ENCODE results near the gene ZNF746.

ZNF746 gene

DNA sequence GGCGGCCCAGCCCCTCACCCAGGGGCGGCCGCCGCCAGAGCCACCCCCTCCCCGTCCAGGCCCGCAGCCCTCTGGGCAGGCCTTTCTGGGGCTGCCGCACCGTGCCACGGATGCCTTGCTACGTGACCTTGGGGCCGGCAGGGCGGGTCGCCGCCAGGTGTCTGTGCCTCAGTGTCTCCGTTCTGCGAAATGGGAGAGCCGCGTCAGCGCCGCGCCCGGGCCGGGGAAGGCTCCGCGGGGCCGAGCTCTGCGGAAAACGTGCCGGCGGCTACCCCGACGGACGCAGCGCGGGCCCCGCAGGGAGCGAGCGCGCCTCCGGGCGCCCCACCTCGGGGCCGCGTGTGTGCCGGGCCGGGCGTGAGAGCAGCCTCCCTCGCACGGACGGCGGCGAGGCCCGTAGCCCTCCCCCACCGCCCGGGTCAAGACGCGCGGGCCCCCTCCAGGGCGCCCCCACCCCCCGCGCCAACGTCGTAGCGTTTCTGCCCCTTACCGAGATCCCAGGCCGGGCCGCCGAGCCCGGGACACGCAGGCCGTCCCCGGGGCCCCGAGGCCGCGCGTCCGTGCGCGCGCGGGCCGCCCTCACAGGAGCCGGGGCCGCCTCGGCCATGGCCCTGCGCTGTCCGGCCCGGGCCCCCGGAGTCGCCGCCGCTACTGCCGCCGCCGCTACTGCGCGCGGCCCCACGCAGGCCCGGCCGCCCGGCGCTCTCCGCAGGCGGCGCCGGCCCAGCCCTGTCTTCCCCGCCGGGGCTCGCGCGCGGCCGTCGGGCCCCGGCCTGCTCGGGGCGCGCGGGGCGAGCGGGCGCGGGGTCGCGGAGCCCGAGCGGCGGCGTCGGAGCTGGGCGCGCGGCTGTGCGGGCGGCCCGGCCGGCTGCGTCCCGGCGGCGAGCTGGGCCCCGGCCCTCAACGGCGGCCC is 37.8 kb downstream of the ZNF746 start:
- no peak overlapping the region for H2BK15ac ChIP-seq (ENCODE audit: low read length)
- H3K14ac ChIP-seq (ENCODE audit: low read length) = no peak overlapping the region
- peak overlapping the region; percentile 86 for H3K4me2 ChIP-seq (ENCODE audit: insufficient read depth, low read length, poor library complexity, severe bottlenecking)
- whole genome bisulfite sequencing, 2 donors (ENCODE audit: extremely low coverage in 2 of 2, insufficient read length in 2 of 2, insufficient replicate concordance in 1 of 2) = no CpG with 5 or more reads among the region's 145 CpGs
- H3K9ac ChIP-seq (ENCODE audit: low read depth, low read length, poor library complexity) = peak overlapping the region; percentile 87
- H3K18ac ChIP-seq (ENCODE audit: low read length) = peak overlapping the region; percentile 68
- peaks cover 6% of the 10 kb centered on the region for H3K79me1 ChIP-seq (ENCODE audit: low read depth, low read length)
- H4K8ac ChIP-seq (ENCODE audit: low read depth, low read length) = no peak overlapping the region
- peaks cover 0 to 2% (median 0%) of the 10 kb centered on the region in 3 experiments for H3K27me3 ChIP-seq (ENCODE audit: control insufficient read depth in 3 of 3, insufficient read depth in 3 of 3, low read depth in 1 of 3, low read length in 3 of 3)
- H3K27ac ChIP-seq (replicated peaks; ENCODE audit: low read length) = no peak overlapping the region
- H2BK12ac ChIP-seq (ENCODE audit: low read length) = no peak overlapping the region
- H2AFZ ChIP-seq (ENCODE audit: low read length) = peak overlapping the region; percentile 94
- H3K4me3 ChIP-seq (ENCODE audit: low read length in 2 of 2) = peak overlapping the region; percentile 63 to 81
- peak overlapping the region; percentile 59 for H3K23ac ChIP-seq (ENCODE audit: low read depth, low read length, poor library complexity)
- H3K4me1 ChIP-seq (ENCODE audit: control insufficient read depth in 2 of 2, insufficient read depth in 1 of 2, low read depth in 1 of 2, low read length in 2 of 2) = peaks cover 2 to 7% of the 10 kb centered on the region in 2 donors
- no peaks in the 10 kb centered on the region for H3K9me3 ChIP-seq (replicated peaks in 1 of 2; ENCODE audit: control insufficient read depth in 2 of 2, insufficient read depth in 1 of 2, low read depth in 1 of 2, low read length in 2 of 2)
- peak; percentile 8 for DNase-seq (ENCODE audit: low spot score)
- H4K91ac ChIP-seq (ENCODE audit: low read depth, low read length, poor library complexity) = peak overlapping the region; percentile 48
- H2BK120ac ChIP-seq (ENCODE audit: low read depth, low read length) = no peak overlapping the region
- H3K36me3 ChIP-seq (replicated peaks in 1 of 2; ENCODE audit: control insufficient read depth in 2 of 2, insufficient read depth in 2 of 2, low read length in 2 of 2) = peaks cover 7 to 25% of the 10 kb centered on the region in 2 donors
- no peak overlapping the region for H2BK5ac ChIP-seq (ENCODE audit: low read length)
- no peak overlapping the region for H3K4ac ChIP-seq (ENCODE audit: low read length)
- H2AK5ac ChIP-seq (ENCODE audit: low read depth, low read length) = peak overlapping the region; percentile 77

GRCh38 chr7:149459201-149459539 is 38.4 kb downstream of the ZNF746 start:
- Histone ChIP-seq H2BK120ac (ENCODE audit: low read depth, low read length) (no peak overlapping the region), H2AFZ (ENCODE audit: low read length) (peak overlapping the region; percentile 86), H3K27ac (replicated peaks; ENCODE audit: low read length) (no peak overlapping the region), H3K4me2 (ENCODE audit: insufficient read depth, low read length, poor library complexity, severe bottlenecking) (peak overlapping the region; percentile 61), H3K23ac (ENCODE audit: low read depth, low read length, poor library complexity) (no peak overlapping the region), H3K18ac (ENCODE audit: low read length) (no peak overlapping the region), H2AK5ac (ENCODE audit: low read depth, low read length) (peak overlapping the region; percentile 77), H3K9me3 (replicated peaks in 1 of 2; ENCODE audit: control insufficient read depth in 2 of 2, insufficient read depth in 1 of 2, low read depth in 1 of 2, low read length in 2 of 2) (no peaks in the 10 kb centered on the region), H2BK15ac (ENCODE audit: low read length) (no peak overlapping the region), H3K36me3 (replicated peaks in 1 of 2; ENCODE audit: control insufficient read depth in 2 of 2, insufficient read depth in 2 of 2, low read length in 2 of 2) (peaks cover 9 to 31% of the 10 kb centered on the region in 2 donors), H3K9ac (ENCODE audit: low read depth, low read length, poor library complexity) (peak overlapping the region; percentile 7), H4K8ac (ENCODE audit: low read depth, low read length) (no peak overlapping the region), H3K4me1 (ENCODE audit: control insufficient read depth in 2 of 2, insufficient read depth in 1 of 2, low read depth in 1 of 2, low read length in 2 of 2) (peaks cover 2 to 7% of the 10 kb centered on the region in 2 donors), H3K14ac (ENCODE audit: low read length) (no peak overlapping the region), H4K91ac (ENCODE audit: low read depth, low read length, poor library complexity) (no peak overlapping the region), H3K4ac (ENCODE audit: low read length) (no peak overlapping the region), H2BK12ac (ENCODE audit: low read length) (no peak overlapping the region), H3K27me3 (ENCODE audit: control insufficient read depth in 3 of 3, insufficient read depth in 3 of 3, low read depth in 1 of 3, low read length in 3 of 3) (peaks cover 0 to 2% (median 0%) of the 10 kb centered on the region in 3 experiments), H2BK5ac (ENCODE audit: low read length) (no peak overlapping the region), H3K79me1 (ENCODE audit: low read depth, low read length) (peaks cover 6% of the 10 kb centered on the region), H3K4me3 (ENCODE audit: low read length in 2 of 2) (peak overlapping the region; percentile 63 to 81)
- WGBS, 2 donors (ENCODE audit: extremely low coverage in 2 of 2, insufficient read length in 2 of 2, insufficient replicate concordance in 1 of 2) = no CpG with 5 or more reads among the region's 17 CpGs
- no peak for DNase-seq (ENCODE audit: low spot score)

GRCh38 chr7:149458235-149458634 is 39.4 kb downstream of the ZNF746 start:
- H3K4me3 ChIP-seq (ENCODE audit: low read length in 2 of 2) = no peak overlapping the region
- WGBS, 2 donors (ENCODE audit: extremely low coverage in 2 of 2, insufficient read length in 2 of 2, insufficient replicate concordance in 1 of 2) = no CpG with 5 or more reads among the region's 3 CpGs

GRCh38 chr7:149457766-149458165 is 39.8 kb downstream of the ZNF746 start:
- H3K4me3 ChIP-seq (ENCODE audit: low read length in 2 of 2) = no peak overlapping the region
- H2AK5ac ChIP-seq (ENCODE audit: low read depth, low read length) = no peak overlapping the region
- no peak overlapping the region for H3K14ac ChIP-seq (ENCODE audit: low read length)
- no peak overlapping the region for H3K4ac ChIP-seq (ENCODE audit: low read length)
- peaks cover 6% of the 10 kb centered on the region for H3K79me1 ChIP-seq (ENCODE audit: low read depth, low read length)
- H4K8ac ChIP-seq (ENCODE audit: low read depth, low read length) = no peak overlapping the region
- no peak overlapping the region for H2AFZ ChIP-seq (ENCODE audit: low read length)
- H2BK15ac ChIP-seq (ENCODE audit: low read length) = no peak overlapping the region
- H3K27ac ChIP-seq (replicated peaks; ENCODE audit: low read length) = no peak overlapping the region
- H3K9ac ChIP-seq (ENCODE audit: low read depth, low read length, poor library complexity) = no peak overlapping the region
- no peak overlapping the region for H3K4me2 ChIP-seq (ENCODE audit: insufficient read depth, low read length, poor library complexity, severe bottlenecking)
- H4K91ac ChIP-seq (ENCODE audit: low read depth, low read length, poor library complexity) = no peak overlapping the region
- H3K9me3 ChIP-seq (replicated peaks in 1 of 2; ENCODE audit: control insufficient read depth in 2 of 2, insufficient read depth in 1 of 2, low read depth in 1 of 2, low read length in 2 of 2) = no peaks in the 10 kb centered on the region
- no peak overlapping the region for H3K18ac ChIP-seq (ENCODE audit: low read length)
- peaks cover 0 to 2% (median 0%) of the 10 kb centered on the region in 3 experiments for H3K27me3 ChIP-seq (ENCODE audit: control insufficient read depth in 3 of 3, insufficient read depth in 3 of 3, low read depth in 1 of 3, low read length in 3 of 3)
- H3K23ac ChIP-seq (ENCODE audit: low read depth, low read length, poor library complexity) = no peak overlapping the region
- H2BK12ac ChIP-seq (ENCODE audit: low read length) = no peak overlapping the region
- no peak for DNase-seq (ENCODE audit: low spot score)
- WGBS, 2 donors (ENCODE audit: extremely low coverage in 2 of 2, insufficient read length in 2 of 2, insufficient replicate concordance in 1 of 2) = no CpG with 5 or more reads among the region's 1 CpG
- H3K36me3 ChIP-seq (replicated peaks in 1 of 2; ENCODE audit: control insufficient read depth in 2 of 2, insufficient read depth in 2 of 2, low read length in 2 of 2) = peaks cover 11 to 45% of the 10 kb centered on the region in 2 donors
- no peak overlapping the region for H2BK120ac ChIP-seq (ENCODE audit: low read depth, low read length)
- peaks cover 2 to 7% of the 10 kb centered on the region in 2 donors for H3K4me1 ChIP-seq (ENCODE audit: control insufficient read depth in 2 of 2, insufficient read depth in 1 of 2, low read depth in 1 of 2, low read length in 2 of 2)
- no peak overlapping the region for H2BK5ac ChIP-seq (ENCODE audit: low read length)

More at GRCh38 chr7:149458235-149458634, 39.4 kb downstream of the ZNF746 start:
- no peak overlapping the region for H2BK15ac ChIP-seq (ENCODE audit: low read length)
- H2AFZ ChIP-seq (ENCODE audit: low read length) = no peak overlapping the region
- peaks cover 6% of the 10 kb centered on the region for H3K79me1 ChIP-seq (ENCODE audit: low read depth, low read length)
- peaks cover 9 to 41% of the 10 kb centered on the region in 2 donors for H3K36me3 ChIP-seq (replicated peaks in 1 of 2; ENCODE audit: control insufficient read depth in 2 of 2, insufficient read depth in 2 of 2, low read length in 2 of 2)
- H3K4me1 ChIP-seq (ENCODE audit: control insufficient read depth in 2 of 2, insufficient read depth in 1 of 2, low read depth in 1 of 2, low read length in 2 of 2) = peaks cover 2 to 7% of the 10 kb centered on the region in 2 donors
- H3K27ac ChIP-seq (replicated peaks; ENCODE audit: low read length) = no peak overlapping the region
- H3K4ac ChIP-seq (ENCODE audit: low read length) = no peak overlapping the region
- H3K14ac ChIP-seq (ENCODE audit: low read length) = no peak overlapping the region
- H2AK5ac ChIP-seq (ENCODE audit: low read depth, low read length) = no peak overlapping the region
- H3K27me3 ChIP-seq (ENCODE audit: control insufficient read depth in 3 of 3, insufficient read depth in 3 of 3, low read depth in 1 of 3, low read length in 3 of 3) = peaks cover 0 to 2% (median 0%) of the 10 kb centered on the region in 3 experiments
- no peak overlapping the region for H3K18ac ChIP-seq (ENCODE audit: low read length)
- H3K9ac ChIP-seq (ENCODE audit: low read depth, low read length, poor library complexity) = no peak overlapping the region
- no peak overlapping the region for H2BK5ac ChIP-seq (ENCODE audit: low read length)
- H3K4me2 ChIP-seq (ENCODE audit: insufficient read depth, low read length, poor library complexity, severe bottlenecking) = no peak overlapping the region
- H2BK12ac ChIP-seq (ENCODE audit: low read length) = no peak overlapping the region
- no peak overlapping the region for H4K91ac ChIP-seq (ENCODE audit: low read depth, low read length, poor library complexity)
- no peaks in the 10 kb centered on the region for H3K9me3 ChIP-seq (replicated peaks in 1 of 2; ENCODE audit: control insufficient read depth in 2 of 2, insufficient read depth in 1 of 2, low read depth in 1 of 2, low read length in 2 of 2)
- H2BK120ac ChIP-seq (ENCODE audit: low read depth, low read length) = no peak overlapping the region
- peak; percentile 6 for DNase-seq (ENCODE audit: low spot score)
- H3K23ac ChIP-seq (ENCODE audit: low read depth, low read length, poor library complexity) = no peak overlapping the region
- H4K8ac ChIP-seq (ENCODE audit: low read depth, low read length) = no peak overlapping the region
